Stimulated activated CD8-positive, alpha-beta memory T cell treated with anti-CD3 and anti-CD28 coated beads, Interleukin-4, amount 100 ng/mL, for 4 hours (primary cell): Measurements from ENCODE around the gene MMP24OS.
"Not testable (repeated sequence)": the region's sequence is repeated elsewhere in the genome, so short reads cannot be mapped to it uniquely, and the experiment has no call there.

ENCODE experiments used
- DNase-seq, 2 donors: peaks; one replicate each; pipeline ENCODE4 v3.0.0-alpha.2; 2020; ENCODE audit warnings: low read depth in 2 of 2, low spot score in 1 of 2

MMP24OS gene

DNA sequence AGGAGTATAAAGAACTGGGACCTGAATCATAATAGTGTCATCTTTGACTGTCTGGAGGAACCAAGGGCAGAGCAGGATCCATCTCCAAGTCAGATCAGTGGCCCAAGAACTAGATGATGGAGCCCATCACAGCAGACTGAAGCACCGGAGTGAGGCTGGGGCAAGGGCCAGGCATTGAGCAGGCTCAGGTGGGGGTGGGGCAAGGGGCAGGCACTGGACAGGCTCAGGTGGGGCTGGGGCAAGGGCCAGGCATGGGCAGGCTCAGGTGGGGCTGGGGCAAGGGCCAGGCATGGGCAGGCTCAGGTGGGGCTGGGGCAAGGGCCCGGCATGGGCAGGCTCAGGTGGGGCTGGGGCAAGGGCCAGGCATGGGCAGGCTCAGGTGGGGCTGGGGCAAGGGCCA is 25.3 kb downstream of the MMP24OS start:
- DNase-seq: not testable (repeated sequence)

DNA sequence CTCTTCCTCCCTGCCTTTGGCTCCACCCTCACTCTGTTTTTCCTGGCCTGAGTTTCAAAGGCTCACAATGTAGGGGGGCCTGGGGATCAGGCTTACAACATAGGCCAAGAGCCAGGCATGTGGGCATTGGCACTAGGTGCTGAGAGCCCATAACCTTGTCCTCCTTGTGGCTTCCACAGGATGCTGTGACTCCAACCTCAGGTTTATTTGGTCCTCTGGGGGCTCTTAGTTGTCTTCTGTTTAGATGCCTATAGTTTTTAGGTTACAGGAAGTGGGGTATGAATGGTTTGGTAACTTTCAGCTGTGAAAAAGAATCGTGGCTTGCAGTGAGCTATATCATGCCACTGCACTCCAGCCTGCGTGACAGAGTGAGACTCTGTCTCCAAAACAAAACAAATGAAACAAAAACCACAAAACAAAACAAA is 25.9 kb downstream of the MMP24OS start:
- DNase-seq: no peak

DNA sequence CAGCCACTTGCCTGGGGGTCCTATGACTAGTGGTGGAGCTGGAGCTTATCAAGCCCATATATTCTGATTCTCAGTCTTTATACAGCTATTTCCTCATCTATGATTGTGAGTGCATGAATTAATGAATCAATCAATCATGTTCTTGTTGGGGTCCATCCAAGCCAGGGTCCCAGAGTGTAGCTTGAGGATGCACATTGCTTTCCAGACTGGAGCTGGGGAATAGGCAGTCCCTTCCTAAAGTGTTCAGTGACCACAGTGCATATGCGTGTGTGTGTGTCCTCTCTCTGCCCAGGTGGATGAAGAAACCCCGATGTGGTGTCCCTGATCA is 26.3 kb downstream of the MMP24OS start:
- no peak for DNase-seq

- DNase-seq: no peak
Observed at GRCh38 chr20:35248641-35249475, 29.1 kb downstream of the MMP24OS start.

DNA sequence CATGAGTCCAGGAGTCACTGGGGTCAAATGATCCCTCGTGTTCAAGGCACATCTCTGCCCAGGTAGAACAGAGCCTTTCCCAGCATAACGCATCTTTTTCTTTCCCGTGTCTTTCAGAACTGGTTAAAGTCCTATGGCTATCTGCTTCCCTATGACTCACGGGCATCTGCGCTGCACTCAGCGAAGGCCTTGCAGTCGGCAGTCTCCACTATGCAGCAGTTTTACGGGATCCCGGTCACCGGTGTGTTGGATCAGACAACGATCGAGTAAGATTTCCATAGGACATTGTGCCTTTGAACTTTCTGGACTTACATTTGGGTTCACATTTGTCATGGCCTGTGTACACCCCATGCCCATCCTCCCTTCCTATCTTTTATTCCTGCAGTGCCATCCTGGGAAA is 31.2 kb downstream of the MMP24OS start:
- no peak for DNase-seq

DNA sequence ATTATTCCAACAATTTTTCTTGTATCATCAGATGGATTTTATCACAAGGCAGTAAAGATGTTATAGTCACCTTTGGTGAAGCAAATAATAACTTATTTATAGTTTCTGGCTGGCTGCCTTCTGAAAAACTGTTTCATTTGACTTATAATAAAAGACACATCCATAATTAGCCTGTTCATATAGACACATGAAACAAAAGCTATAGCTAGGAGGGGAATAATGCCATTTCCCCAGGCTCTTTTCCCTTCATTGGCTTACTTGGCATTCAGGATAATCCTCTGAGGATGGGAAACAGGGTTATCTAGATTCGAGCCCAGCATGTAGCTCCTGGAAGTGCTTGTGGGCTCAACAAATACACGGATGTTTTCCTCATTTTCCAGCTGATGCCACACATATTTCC is 33.9 kb downstream of the MMP24OS start:
- no peak for DNase-seq

DNA sequence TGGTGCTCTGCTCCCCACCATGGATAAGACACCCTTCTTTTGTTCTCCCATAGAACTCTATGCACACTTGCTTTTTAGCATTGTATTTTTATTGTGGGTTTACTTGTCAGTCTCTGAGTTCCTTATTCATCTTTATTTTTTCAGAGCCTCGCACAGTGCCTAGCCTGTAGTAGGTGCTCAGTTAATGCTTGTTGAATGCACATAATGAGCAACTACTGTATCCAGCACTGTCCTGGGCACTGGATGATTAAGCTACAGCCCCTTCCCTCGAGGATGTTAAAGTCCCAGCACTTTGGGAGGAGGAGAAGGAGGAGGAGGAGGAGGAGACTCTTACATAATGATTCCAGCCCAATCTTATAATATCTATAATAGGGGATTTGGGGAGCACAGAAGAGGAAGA is 34.6 kb downstream of the MMP24OS start:
- DNase-seq: no peak

DNA sequence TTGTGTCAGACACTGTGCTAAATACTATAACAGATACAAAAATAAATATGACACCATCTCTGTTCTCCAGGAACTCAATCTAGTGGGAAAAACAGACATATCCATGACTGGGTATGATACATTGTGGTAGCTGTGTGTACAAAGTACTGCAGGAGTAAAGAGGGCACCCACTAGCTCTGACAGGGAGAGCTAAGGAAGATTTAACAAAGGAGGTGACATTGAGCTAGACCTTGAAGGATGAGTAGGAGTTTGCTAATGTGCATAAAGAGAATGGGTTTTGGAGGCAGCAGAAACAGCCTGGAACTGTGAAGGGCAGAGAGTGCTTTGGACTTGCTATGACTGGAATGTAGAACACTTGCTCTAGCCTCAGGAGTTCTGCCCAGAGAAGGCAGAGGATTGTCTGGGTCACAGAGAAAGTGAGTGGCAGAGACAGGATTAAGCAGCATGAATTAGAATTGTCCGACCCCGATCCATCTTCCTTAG is 37.1 kb downstream of the MMP24OS start:
- no peak for DNase-seq

GRCh38 chr20:35240083-35240810 is 37.7 kb downstream of the MMP24OS start:
- DNase-seq: no peak

DNA sequence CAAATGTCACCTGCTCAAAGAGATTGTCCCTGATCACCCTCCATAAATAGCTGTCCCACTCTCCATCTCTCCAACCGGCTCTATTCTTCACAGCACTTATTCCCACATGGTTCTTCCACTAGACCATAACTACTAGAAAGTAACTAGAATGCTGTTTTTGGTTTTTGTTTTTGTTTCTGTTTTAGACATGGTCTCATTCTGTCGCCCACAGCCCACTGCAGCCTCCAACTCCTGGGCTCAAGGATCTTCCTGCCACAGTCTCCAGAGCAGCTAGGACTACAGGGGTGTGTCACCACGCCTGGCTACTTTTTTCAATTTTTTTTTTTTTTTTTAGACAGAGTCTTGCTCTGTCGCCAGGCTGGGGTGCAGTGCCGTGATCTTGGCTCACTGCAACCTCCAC is 39.2 kb downstream of the MMP24OS start:
- DNase-seq: no peak

DNA sequence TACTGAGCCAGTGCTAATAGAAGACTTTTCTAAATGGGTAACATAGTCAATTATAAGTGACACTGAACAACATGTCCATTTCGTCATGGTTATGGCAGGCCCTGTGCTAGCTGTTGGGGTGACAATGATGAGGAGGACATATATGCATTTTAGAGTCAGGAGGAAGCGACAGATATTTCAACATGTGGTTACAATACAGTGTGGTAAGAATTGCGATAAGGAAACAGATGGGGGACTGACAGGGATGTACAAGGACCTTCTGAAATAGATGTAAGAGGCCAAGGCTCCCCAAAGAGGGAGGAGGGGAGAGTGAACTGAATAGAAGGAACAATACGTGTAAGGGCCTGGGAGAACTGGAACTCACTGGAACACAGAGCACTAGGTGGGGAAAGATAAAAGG is 39.8 kb downstream of the MMP24OS start:
- no peak for DNase-seq

- no peak for DNase-seq
Observed at GRCh38 chr20:35237486-35237885, 40.4 kb downstream of the MMP24OS start.

GRCh38 chr20:35235881-35236280 is 42.0 kb downstream of the MMP24OS start:
- DNase-seq: no peak

GRCh38 chr20:35232575-35232974 is 45.3 kb downstream of the MMP24OS start:
- no peak for DNase-seq

GRCh38 chr20:35226884-35227681 is 50.8 kb downstream of the MMP24OS start:
- DNase-seq: no peak
